K562 (cell line): ENCODE measurements around the gene ZBTB39. TPM values are rescaled to one million over a fixed set of nuclear protein-coding genes. Genes with fewer than 3 reads are reported as not detected.
"Not testable (repeated sequence)": the region's sequence is repeated elsewhere in the genome, so short reads cannot be mapped to it uniquely, and the experiment has no call there.

Experiments
- ATAC-seq: fragments of 200-7000 bp; cut with Tn5 transposase; 3 replicates; pipeline ENCODE4 v1.9.1; 2020; ENCODE audit warnings: moderate library complexity
- BruUV-seq: library from RNA; stranded (reverse); fragments of 400-500 nt; replicated peaks from 2 replicates; lab custom pipeline; 2021; lab: Mats Ljungman, UMichigan
- CTCF ChIA-PET: fragments of 300-600 bp; formaldehyde crosslinking; extraction: SDS; loops from one replicate; lab custom pipeline; 2021; ENCODE audit warnings: low intra/inter-chr PET ratio; lab: Yijun Ruan, JAX
- POLR2A ChIA-PET: fragments of 300-600, 350-650 bp; sonication (Branson Sonifier 250); formaldehyde crosslinking; extraction: SDS; loops from one replicate; lab custom pipeline; 2021; ENCODE audit warnings: antibody characterized with exemption, inconsistent platforms; lab: Yijun Ruan, JAX
- DNase-seq, 4 experiments: peaks; one replicate each; pipeline versions ENCODE4 v3.0.0 to v3.0.0-alpha.2; 2011 to 2018; ENCODE audit warnings: low spot score in 3 of 4, mixed read lengths in 3 of 4; ENCODE audit errors: extremely low read depth in 1 of 4
- FAIRE-seq: peaks from 2 replicates; lab custom pipeline; 2011; peaks lifted over from hg19 to GRCh38; lab: Jason Lieb, UNC
- H2AFZ ChIP-seq: 2 replicates; pipeline ENCODE4 v1.6.0; 2011; ENCODE audit warnings: low read depth, low read length, control low read depth, inconsistent platforms
- H3K27ac ChIP-seq: fragments of 200-600 bp; 3 replicates; pipeline ENCODE4 v1.8.0; 2011; ENCODE audit warnings: low read depth, mild to moderate bottlenecking, control low read depth, inconsistent platforms, low read length, moderate library complexity, mixed read lengths; ENCODE audit errors: extremely low read depth
- H3K27me3 ChIP-seq, 2 experiments: fragments of 300-600 bp in 1 of 2; 2 replicates in 1 of 2; 3 replicates in 1 of 2; pipeline versions ENCODE4 v1.6.0 to v1.8.0; 2011; ENCODE audit warnings: inconsistent platforms in 2 of 2, low read length in 2 of 2, mild to moderate bottlenecking in 1 of 2, mixed read lengths in 1 of 2, moderate library complexity in 1 of 2; ENCODE audit not compliant: control insufficient read depth in 2 of 2, insufficient read depth in 2 of 2
- H3K36me3 ChIP-seq: fragments of 300-600 bp; 3 replicates; pipeline ENCODE4 v1.8.0; 2011; ENCODE audit warnings: mild to moderate bottlenecking, low read length, inconsistent platforms; ENCODE audit not compliant: control insufficient read depth, insufficient read depth
- H3K4me1 ChIP-seq, 2 experiments: fragments of 200-600 bp in 1 of 2; replicated peaks in 1 of 2; 2 replicates in 1 of 2; 3 replicates in 1 of 2; pipeline versions ENCODE4 v1.5.1 to v1.8.0; 2011; ENCODE audit warnings: inconsistent platforms in 2 of 2, low read length in 2 of 2, mild to moderate bottlenecking in 1 of 2, mixed read lengths in 1 of 2, moderate library complexity in 1 of 2; ENCODE audit not compliant: control insufficient read depth in 2 of 2, insufficient read depth in 2 of 2
- H3K4me2 ChIP-seq: 2 replicates; pipeline ENCODE4 v1.6.1; 2011; ENCODE audit warnings: low read length, control low read depth, inconsistent platforms, mixed read lengths; ENCODE audit not compliant: insufficient read depth
- H3K4me3 ChIP-seq: fragments of 200-600 bp; sonication (generic), shearing (Covaris generic); 2 replicates; pipeline ENCODE4 v1.5.1; 2016; ENCODE audit warnings: control low read depth, inconsistent platforms
- H3K79me2 ChIP-seq: fragments of 200-600 bp; 3 replicates; pipeline ENCODE4 v1.8.0; 2011; ENCODE audit warnings: low read length, inconsistent platforms; ENCODE audit not compliant: control insufficient read depth, insufficient read depth
- H3K9ac ChIP-seq, 2 experiments: 2 replicates each; pipeline versions ENCODE4 v1.6.0 to v1.6.1; 2011; ENCODE audit warnings: low read depth in 2 of 2, low read length in 2 of 2, control low read depth in 1 of 2, inconsistent platforms in 1 of 2, mild to moderate bottlenecking in 1 of 2, mixed read lengths in 1 of 2; ENCODE audit not compliant: insufficient read depth in 1 of 2
- H3K9me1 ChIP-seq: one replicate; pipeline ENCODE4 v1.6.0; 2011; ENCODE audit warnings: inconsistent platforms, mild to moderate bottlenecking, low read length, moderate library complexity; ENCODE audit not compliant: control insufficient read depth, insufficient read depth
- H3K9me3 ChIP-seq: replicated peaks from 2 replicates; pipeline ENCODE4 v1.5.1; 2011; ENCODE audit warnings: low read depth, low read length, inconsistent platforms; ENCODE audit not compliant: control insufficient read depth, insufficient read depth
- H4K20me1 ChIP-seq: replicated peaks from 2 replicates; pipeline ENCODE4 v1.6.1; 2011; ENCODE audit warnings: low read length, inconsistent platforms, mixed read lengths; ENCODE audit not compliant: control insufficient read depth, insufficient read depth
- AFF1 ChIP-seq, 2 experiments: fragments of 450-650 bp; IDR thresholded peaks; 2 replicates each; pipeline ENCODE4 v1.6.1; 2018; ENCODE audit warnings: mild to moderate bottlenecking in 2 of 2, low read depth in 1 of 2; ENCODE audit not compliant: partially characterized antibody in 2 of 2
- WGBS: fragments of 100-300 bp; shearing (Covaris generic); methylation state at CpG from one replicate; pipeline ENCODE4 v1.1.6; 2016; ENCODE audit warnings: low coverage, mixed read lengths; ENCODE audit not compliant: insufficient coverage; ENCODE audit errors: missing lambda C conversion rate; 5-methylcytosine and 5-hydroxymethylcytosine counted together
- in situ Hi-C: fragments of 300-500 bp; cut with MboI; formaldehyde crosslinking; loops from 4 replicates; pipeline ENCODE4 v1.15.0; 2018; ENCODE audit warnings: inconsistent platforms, mixed read lengths
- intact Hi-C: fragments of 100-400 bp; cut with micrococcal nuclease; formaldehyde crosslinking; loops from 2 replicates; pipeline ENCODE4 v1.14.2; 2022
- polyA plus RNA-seq, 8 experiments: library from polyadenylated mRNA; depleted of rRNA in 4 of 8; stranded (reverse) in 5 of 8; unstranded in 3 of 8; fragments of >200 nt; fragmentation: Nextera tagmentation in 2 of 8; fragmentation: Illumina TruSeq in 1 of 8; extraction: Ambion mirVana in 2 of 8; extraction: Trizol in 1 of 8; gene quantifications; 2 replicates each; pipeline versions ENCODE4 v1.2.1 to v1.2.3, GENCODE V29; 2011 to 2014; ENCODE audit warnings: inconsistent platforms in 1 of 8, missing spikeins in 1 of 8
- total RNA-seq, 7 experiments: library from RNA; depleted of rRNA in 6 of 7; stranded (reverse); fragments of >200 nt in 6 of 7; fragmentation: Illumina TruSeq in 2 of 7; extraction: Trizol in 2 of 7; gene quantifications; 2 replicates each; pipeline versions ENCODE4 v1.2.1 to v1.2.3, GENCODE V29; 2011 to 2021; ENCODE audit warnings: low replicate concordance in 1 of 7

Gene ZBTB39
- total and polyA plus RNA-seq, 9 of the 15 experiments (the other 6 are each of a cell fraction or from before 2014, with no cell fraction given): 3.3 to 13.3 (median 8.6) TPM

- TF ChIP-seq AFF1 (IDR thresholded peaks at IDR 0.05; ENCODE audit: low read depth in 1 of 2, partially characterized antibody in 2 of 2): peak in 1 of 2 experiments; percentile 98
- POLR2A ChIA-PET: interaction anchor here (0.5 kb wide), 1 partner anchor 136 kb away, joined by 3 read pairs; no protein-coding TSS in a partner anchor
- intact Hi-C loops, H3K4me2 ChIP-seq, ATAC-seq, H4K20me1 ChIP-seq, H3K9me3 ChIP-seq, H3K27me3 ChIP-seq, H3K4me3 ChIP-seq, DNase-seq, H3K9me1 ChIP-seq, BruUV-seq, FAIRE-seq, H3K27ac ChIP-seq, H3K4me1 ChIP-seq, H2AFZ ChIP-seq, H3K9ac ChIP-seq, H3K79me2 ChIP-seq, CTCF ChIA-PET: not testable (repeated sequence)
- in situ Hi-C loops: loop anchor here (5.0 kb wide), 1 partner anchor 42 kb away; no protein-coding TSS in a partner anchor
- WGBS: 88% methylated on average over 4 of the region's 4 CpGs
- peaks cover 31% of the 10 kb centered on the region; the same call in 2 of the 3 replicates for H3K36me3 ChIP-seq
These were observed 47.6 kb upstream of the ZBTB39 start for GRCh38 chr12:57053901-57054300.
